AML-193 (cell line): ENCODE data around the gene ZBED6.
"Not testable (repeated sequence)": the region's sequence is repeated elsewhere in the genome, so short reads cannot be mapped to it uniquely, and the experiment has no call there.

ENCODE experiments used
- DNase-seq, 2 experiments: peaks; one replicate each; lab custom pipeline; 2025; lab: John Stamatoyannopoulos, UW

Gene ZBED6

GRCh38 chr1:203795441-203796235, at the start of gene ZBED6, which contains the start of gene ZC3H11A:
ZBED6 (plus strand) TSS chr1:203795623; CDS start chr1:203797523, 1,900 bp downstream.
ZC3H11A (plus strand) TSS chr1:203795623; CDS start chr1:203817071, 21,448 bp downstream.
- DNase-seq, result peak; percentile 94 to 97

GRCh38 chr1:203746281-203746680, 49.1 kb upstream of the ZBED6 start:
- DNase-seq, result no peak

- DNase-seq, result no peak
These were observed 44.4 kb upstream of the ZBED6 start for GRCh38 chr1:203751051-203751450.

- not testable (repeated sequence) for DNase-seq
These were observed 43.6 kb upstream of the ZBED6 start for GRCh38 chr1:203751618-203752361.

- DNase-seq, result no peak
These were observed 41.0 kb upstream of the ZBED6 start for GRCh38 chr1:203754455-203754864.

GRCh38 chr1:203756036-203756435, 39.4 kb upstream of the ZBED6 start:
- no peak for DNase-seq

GRCh38 chr1:203758749-203759148, 36.7 kb upstream of the ZBED6 start:
- not testable (repeated sequence) for DNase-seq

- no peak for DNase-seq
These were observed 34.9 kb upstream of the ZBED6 start for GRCh38 chr1:203760506-203760905.

- not testable (repeated sequence) for DNase-seq
These were observed 33.5 kb upstream of the ZBED6 start for GRCh38 chr1:203761958-203762357.

- DNase-seq, result no peak
These were observed 31.9 kb upstream of the ZBED6 start for GRCh38 chr1:203763505-203763904.

GRCh38 chr1:203764105-203765028, 31.1 kb upstream of the ZBED6 start:
- no peak for DNase-seq

GRCh38 chr1:203765029-203765837, 30.2 kb upstream of the ZBED6 start, which contains the start of gene LAX1:
LAX1 (plus strand) TSS chr1:203765183; CDS start chr1:203765566, 383 bp downstream.
- peak; percentile 58 to 73 for DNase-seq

GRCh38 chr1:203768256-203768655, 27.2 kb upstream of the ZBED6 start:
- DNase-seq, result no peak

- DNase-seq, result peak; percentile 98 to 99
These were observed 25.7 kb upstream of the ZBED6 start for GRCh38 chr1:203769505-203770343.

GRCh38 chr1:203771901-203772301, 23.5 kb upstream of the ZBED6 start:
- DNase-seq, result no peak

GRCh38 chr1:203772836-203773235, 22.6 kb upstream of the ZBED6 start:
- no peak for DNase-seq

GRCh38 chr1:203776636-203777035, 18.8 kb upstream of the ZBED6 start:
- peak; percentile 12 to 22 for DNase-seq

GRCh38 chr1:203777596-203777995, 17.8 kb upstream of the ZBED6 start:
- no peak for DNase-seq

- DNase-seq, result no peak
These were observed 17.3 kb upstream of the ZBED6 start for GRCh38 chr1:203778146-203778545.

GRCh38 chr1:203778789-203779188, 16.6 kb upstream of the ZBED6 start:
- DNase-seq, result no peak
